GM19463 (cell line): ENCODE data around the gene KRT15.

ENCODE experiments used
- ATAC-seq: cut with Tn5 transposase; IDR thresholded peaks from one replicate; pipeline ENCODE4 v1.9.1; 2021; ENCODE audit warnings: mild to moderate bottlenecking, moderate library complexity; ENCODE audit not compliant: unreplicated experiment

Gene KRT15

DNA sequence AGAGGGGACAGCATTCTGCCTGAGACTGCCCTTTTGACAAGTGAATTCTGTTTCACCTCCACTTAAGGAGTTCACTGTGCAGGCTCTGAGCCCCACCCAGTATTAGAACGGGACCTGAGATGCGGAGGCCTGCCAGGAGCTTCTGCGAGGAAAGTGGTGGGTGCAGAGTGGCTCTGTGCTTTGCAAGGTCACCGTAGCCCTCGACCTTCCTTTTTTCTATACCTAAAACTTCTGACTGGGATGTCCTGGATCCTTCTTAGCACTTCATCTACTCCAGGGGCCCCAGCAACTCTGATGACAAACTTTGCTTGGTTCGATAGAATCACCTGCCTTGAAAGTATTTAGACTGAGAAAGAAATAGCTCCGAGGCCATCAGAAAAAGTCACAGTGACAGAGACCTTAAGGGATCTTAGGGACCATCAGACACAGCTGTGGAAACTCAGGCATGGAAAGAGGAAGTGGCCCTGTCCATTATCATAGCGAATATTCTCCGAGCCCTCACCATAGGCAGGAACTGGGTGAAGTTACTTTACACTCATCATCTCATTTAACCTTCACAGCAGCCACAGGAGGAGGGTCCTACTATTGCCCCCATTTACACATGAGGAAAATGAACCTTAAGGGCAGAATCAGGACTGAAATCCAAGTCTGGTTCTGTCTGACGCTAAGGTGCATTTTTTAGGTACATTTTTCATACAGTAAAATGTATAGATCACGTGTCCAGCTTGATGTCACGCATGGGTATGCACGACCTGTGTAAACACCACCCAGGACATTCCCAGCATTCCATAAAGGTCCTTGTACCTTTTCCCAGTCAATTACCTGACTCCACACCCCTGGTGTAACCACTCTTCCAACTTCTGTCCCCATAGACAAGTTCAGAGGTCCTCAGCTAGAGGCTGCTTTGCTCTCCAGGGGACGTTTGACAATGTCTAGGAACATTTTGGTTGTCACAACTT lies 12.6 kb downstream of the KRT15 start:
- no peak for ATAC-seq

DNA sequence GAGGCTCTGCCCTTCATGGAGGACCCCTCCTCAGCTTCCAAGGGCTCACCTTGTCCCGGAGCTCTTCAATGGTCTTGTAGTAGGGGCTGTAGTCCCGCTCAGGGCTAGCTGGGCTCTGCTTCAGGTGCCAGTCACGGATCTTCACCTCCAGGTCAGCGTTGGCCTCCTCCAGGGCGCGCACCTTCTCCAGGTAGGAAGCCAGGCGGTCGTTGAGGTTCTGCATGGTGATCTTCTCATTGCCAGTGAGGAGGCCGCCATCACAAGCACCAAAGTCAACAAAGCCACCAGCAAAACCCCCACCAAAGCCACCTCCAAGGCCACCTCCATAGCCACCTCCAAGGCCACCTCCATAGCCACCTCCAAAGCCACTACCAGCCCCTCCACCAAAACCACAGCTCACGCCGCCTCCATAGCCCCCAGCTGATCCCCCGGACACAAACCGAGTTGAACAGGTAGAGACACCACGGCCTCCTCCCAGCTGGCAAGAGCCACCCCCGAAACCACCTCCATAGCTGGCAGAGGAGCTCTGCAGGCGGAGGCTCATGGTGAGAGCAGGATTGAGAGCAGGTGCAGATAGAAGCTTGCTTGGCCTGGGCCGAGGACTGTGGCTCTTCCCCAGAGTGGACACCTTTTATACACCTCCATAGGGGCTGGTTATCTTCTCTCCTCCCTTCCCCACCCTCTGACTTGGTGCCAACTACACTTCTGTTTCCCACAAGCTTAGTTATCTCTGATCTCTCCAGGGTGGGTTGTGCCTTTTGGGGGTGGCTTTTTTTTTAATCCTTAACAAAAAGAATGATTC lies 13.5 kb downstream of the KRT15 start, which contains the start of gene KRT13:
KRT13 (minus strand) TSS at position 606 of the 802 bp plus-strand sequence; CDS start at position 544, 62 bp downstream.
- no peak for ATAC-seq

DNA sequence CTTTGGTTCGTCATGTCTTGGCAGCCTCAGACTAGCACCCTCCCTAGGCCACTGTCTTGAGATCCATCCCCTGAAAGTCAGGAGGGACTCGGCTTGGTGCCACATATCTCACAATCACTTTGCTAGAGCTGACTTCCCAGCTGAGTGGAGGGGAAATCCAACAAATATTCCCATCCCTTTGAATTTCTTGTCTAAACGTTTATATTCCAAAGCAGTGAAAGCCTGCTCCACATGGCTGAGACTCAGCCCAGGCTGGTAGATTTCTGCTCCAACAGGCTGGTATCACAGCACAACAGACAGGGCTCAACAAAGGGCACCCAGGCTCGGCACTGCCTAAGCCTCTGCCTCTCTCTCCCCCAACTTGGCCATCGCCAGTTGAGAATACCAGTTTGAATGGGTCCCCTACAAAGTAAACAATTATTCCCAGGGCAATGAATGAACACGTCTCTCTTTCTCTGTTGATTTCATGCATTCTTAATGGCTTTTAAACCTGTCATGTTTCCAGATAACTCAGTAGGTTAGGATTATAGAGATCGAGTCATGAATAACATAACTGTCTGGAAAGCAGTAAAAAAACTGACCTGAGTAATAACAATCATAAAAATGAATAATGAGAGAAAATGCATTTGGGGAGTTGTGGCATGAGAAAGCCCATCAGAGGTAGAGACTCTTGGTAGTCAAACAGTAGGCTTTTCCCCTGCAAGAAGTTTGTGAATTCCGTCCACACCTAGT lies 14.3 kb downstream of the KRT15 start:
- ATAC-seq = no peak

DNA sequence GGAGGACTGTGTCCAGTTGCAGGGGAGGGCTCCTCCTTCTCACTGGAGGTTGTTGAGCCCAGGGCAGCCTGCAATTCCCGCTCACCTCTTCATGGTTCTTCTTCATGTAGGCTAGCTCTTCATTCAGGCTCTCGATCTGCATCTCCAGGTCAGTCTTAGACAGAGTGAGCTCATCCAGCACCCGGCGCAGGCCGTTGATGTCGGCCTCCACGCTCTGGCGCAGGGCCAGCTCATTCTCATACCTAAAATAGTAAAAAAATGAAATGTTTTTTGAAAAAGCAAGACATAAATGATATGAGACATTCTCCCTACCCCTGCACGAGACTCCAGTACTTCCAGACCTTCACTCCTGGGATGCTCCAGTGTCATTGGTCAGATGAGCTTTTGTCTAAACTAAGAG lies 15.5 kb downstream of the KRT15 start:
- ATAC-seq = no peak

- no peak for ATAC-seq
Observed at GRCh38 chr17:41500131-41500911, 18.4 kb downstream of the KRT15 start.

GRCh38 chr17:41499714-41500113 lies 19.0 kb downstream of the KRT15 start:
- no peak for ATAC-seq

- no peak for ATAC-seq
Observed at GRCh38 chr17:41498276-41498675, 20.4 kb downstream of the KRT15 start.

- ATAC-seq = peak; percentile 83
Observed at GRCh38 chr17:41496803-41497484, 21.7 kb downstream of the KRT15 start.

GRCh38 chr17:41494524-41494923 lies 24.2 kb downstream of the KRT15 start:
- ATAC-seq = no peak

- ATAC-seq = no peak
Observed at GRCh38 chr17:41492771-41493170, 25.9 kb downstream of the KRT15 start.

GRCh38 chr17:41492351-41492750 lies 26.3 kb downstream of the KRT15 start:
- ATAC-seq = no peak

GRCh38 chr17:41491476-41491875 lies 27.2 kb downstream of the KRT15 start:
- ATAC-seq = no peak

DNA sequence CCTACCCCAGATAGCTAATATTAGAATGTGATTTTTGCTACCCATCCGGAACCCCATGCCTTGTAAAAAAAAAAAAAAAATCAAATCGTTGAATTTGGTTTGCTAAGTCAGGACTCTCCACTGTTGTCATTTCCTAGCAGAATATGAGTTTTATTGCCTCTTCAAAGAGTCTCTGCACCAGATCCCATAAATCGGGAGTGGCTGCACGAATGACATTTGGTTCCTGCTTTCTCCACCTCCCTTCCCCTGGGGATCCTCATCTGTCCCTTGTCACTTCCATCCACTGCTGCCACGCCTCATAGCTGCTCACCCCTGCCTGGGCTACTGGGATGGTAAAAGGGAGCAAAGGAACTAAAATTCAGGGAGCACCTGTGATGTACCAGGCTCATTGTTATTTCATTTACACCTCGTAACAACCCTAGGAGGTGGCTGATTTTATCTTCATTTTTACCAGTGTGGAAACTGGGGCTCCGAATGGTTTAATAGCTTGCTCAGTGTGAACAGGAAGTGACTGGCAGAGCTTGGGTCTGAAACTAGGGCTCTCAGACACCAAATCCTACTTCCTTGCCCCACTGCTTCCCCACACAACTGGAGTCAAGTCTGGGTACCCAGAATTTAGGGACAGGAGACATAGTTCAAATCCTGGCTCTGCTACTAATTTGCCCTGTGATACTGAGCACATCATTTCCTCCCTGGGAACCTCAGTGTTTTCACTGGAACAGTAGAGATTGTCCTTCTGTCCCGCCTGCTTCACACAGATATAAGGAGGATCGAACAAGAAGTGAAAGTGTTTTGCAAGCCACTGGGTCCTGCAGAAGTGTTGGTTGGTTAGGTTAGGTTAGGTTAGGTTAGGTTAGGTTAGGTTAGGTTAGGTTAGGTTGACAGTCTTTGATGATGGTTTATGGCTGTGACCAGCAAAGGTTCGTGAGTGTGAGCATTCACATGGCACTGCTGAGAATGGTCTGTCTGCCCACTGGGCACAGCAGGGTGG lies 28.4 kb downstream of the KRT15 start:
- ATAC-seq = no peak

- no peak for ATAC-seq
Observed at GRCh38 chr17:41489531-41489930, 29.2 kb downstream of the KRT15 start, which contains the start of gene KRT36. Gene KRT36, minus strand, starts transcription at chr17:41489910. Its CDS starts 46 bp downstream, at chr17:41489864.

DNA sequence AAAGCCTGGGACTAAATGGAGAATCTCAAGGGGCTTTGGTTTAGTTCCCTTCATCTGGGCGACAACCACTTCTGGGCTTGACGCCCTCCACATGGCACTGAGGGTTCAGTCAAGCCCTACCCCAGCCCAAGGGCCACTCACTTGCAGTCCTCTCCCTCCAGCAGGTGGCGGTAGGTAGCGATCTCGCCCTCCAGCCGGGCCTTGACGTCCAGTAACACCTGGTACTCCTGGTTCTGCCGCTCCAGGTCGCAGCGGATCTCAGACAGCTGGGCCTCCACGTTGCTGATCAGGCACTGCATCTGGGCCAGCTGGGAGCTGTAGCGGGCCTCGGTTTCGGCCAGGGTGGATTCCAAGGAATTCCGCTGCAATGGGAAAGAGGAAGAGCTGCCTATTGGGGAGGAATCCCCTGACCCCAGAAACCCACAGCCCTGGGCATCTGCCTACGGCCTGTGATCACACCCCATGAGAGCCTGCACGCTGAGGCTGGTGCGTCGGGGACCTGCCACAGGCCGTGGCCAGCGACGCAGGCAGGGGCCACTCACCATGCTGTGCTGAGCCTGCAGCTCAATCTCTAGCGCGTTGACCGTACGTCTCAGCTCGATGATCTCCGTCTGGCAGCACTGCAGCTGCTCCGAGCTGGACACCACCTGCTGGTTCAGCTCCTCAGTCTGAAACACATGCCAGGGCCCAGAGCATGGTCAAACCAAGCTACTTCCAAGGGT lies 31.7 kb downstream of the KRT15 start:
- ATAC-seq = no peak

DNA sequence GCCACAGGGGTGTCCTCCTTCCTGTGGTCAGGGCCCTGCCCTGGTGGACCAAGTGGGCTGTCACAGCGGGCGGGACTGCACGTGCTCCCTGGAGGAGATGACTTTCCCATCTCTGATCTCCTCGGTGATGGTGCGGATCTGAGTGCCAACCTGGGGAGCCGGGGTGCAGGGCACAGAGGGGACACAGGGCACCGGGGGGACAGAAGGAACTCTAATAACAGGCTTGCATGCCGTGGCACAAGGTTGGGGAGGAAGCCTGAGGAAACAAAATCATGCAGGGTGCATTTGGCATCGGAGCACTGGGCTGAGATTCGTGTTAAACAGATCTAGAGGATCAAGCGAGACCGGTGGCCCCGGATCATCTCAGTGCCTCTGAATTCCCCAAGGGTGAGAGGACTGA lies 32.4 kb downstream of the KRT15 start:
- no peak for ATAC-seq
